SK-N-DZ (cell line): ENCODE measurements around the gene SCPEP1.
"Not testable (repeated sequence)": the region's sequence is repeated elsewhere in the genome, so short reads cannot be mapped to it uniquely, and the experiment has no call there.

Source experiments
- DNase-seq: peaks from one replicate; pipeline ENCODE4 v3.0.0-alpha.2; 2015; ENCODE audit warnings: low spot score

SCPEP1 gene

GRCh38 chr17:56965241-56965640 is 12.7 kb upstream of the SCPEP1 start:
- not testable (repeated sequence) for DNase-seq

GRCh38 chr17:56965681-56966080 is 12.2 kb upstream of the SCPEP1 start:
- DNase-seq = not testable (repeated sequence)

GRCh38 chr17:56966338-56966737 is 11.6 kb upstream of the SCPEP1 start:
- DNase-seq = no peak

- no peak for DNase-seq
Observed at GRCh38 chr17:56970974-56971373, 7.0 kb upstream of the SCPEP1 start.

- no peak for DNase-seq
Observed at GRCh38 chr17:56972111-56972730, 5.7 kb upstream of the SCPEP1 start.

GRCh38 chr17:56973520-56973919 is 4.4 kb upstream of the SCPEP1 start:
- DNase-seq = peak; percentile 24

- DNase-seq = no peak
Observed at GRCh38 chr17:56974055-56974454, 3.9 kb upstream of the SCPEP1 start.

- no peak for DNase-seq
Observed at GRCh38 chr17:56975656-56976055, 2.3 kb upstream of the SCPEP1 start.

- no peak for DNase-seq
Observed at GRCh38 chr17:56976941-56977608, 856 bp upstream of the SCPEP1 start.

- DNase-seq = no peak
Observed at GRCh38 chr17:56978441-56979090, 635 bp downstream of the SCPEP1 start.

GRCh38 chr17:56979091-56979480 is 1.2 kb downstream of the SCPEP1 start:
- DNase-seq = no peak

GRCh38 chr17:56980526-56980925 is 2.6 kb downstream of the SCPEP1 start:
- DNase-seq = not testable (repeated sequence)

GRCh38 chr17:56982312-56982711 is 4.4 kb downstream of the SCPEP1 start:
- DNase-seq = no peak

GRCh38 chr17:56983366-56983765 is 5.4 kb downstream of the SCPEP1 start:
- DNase-seq = no peak

GRCh38 chr17:56985371-56986162 is 7.6 kb downstream of the SCPEP1 start:
- DNase-seq = no peak

- DNase-seq = no peak
Observed at GRCh38 chr17:56987283-56987834, 9.4 kb downstream of the SCPEP1 start.

GRCh38 chr17:56988901-56989572 is 11.1 kb downstream of the SCPEP1 start:
- DNase-seq = no peak

- no peak for DNase-seq
Observed at GRCh38 chr17:56992364-56992763, 14.4 kb downstream of the SCPEP1 start.

- no peak for DNase-seq
Observed at GRCh38 chr17:56994009-56994792, 16.3 kb downstream of the SCPEP1 start.

- no peak for DNase-seq
Observed at GRCh38 chr17:56995766-56996165, 17.8 kb downstream of the SCPEP1 start.
